Vagina (tissue), 2 donors: ENCODE data around the gene FAM163B. TPM values are rescaled to one million over a fixed set of nuclear protein-coding genes. Genes with fewer than 3 reads are reported as not detected.

ENCODE experiments used
- DNase-seq, 2 donors: peaks; one replicate each; pipeline ENCODE4 v3.0.0-alpha.2; 2017; ENCODE audit errors: extremely low spot score in 2 of 2
- H3K27ac ChIP-seq: fragments of 200-600 bp; sonication (generic); one replicate; pipeline ENCODE4 v1.5.1; 2019
- H3K27me3 ChIP-seq: fragments of 200-600 bp; sonication (generic); one replicate; pipeline ENCODE4 v1.5.1; 2019
- H3K36me3 ChIP-seq, 2 donors: fragments of 200-600 bp; sonication (generic); one replicate each; pipeline ENCODE4 v1.5.1; 2017 to 2019
- H3K4me1 ChIP-seq: fragments of 200-600 bp; sonication (generic); one replicate; pipeline ENCODE4 v1.5.1; 2019
- H3K4me3 ChIP-seq, 2 donors: fragments of 200-600 bp; sonication (generic); 1 replicate in 1 of 2; 2 replicates in 1 of 2; pipeline ENCODE4 v1.5.1; 2016 to 2019
- H3K9me3 ChIP-seq: fragments of 200-600 bp; sonication (generic); one replicate; pipeline ENCODE4 v1.5.1; 2019
- POLR2A ChIP-seq, 2 donors: fragments of 450-650 bp; IDR thresholded peaks; one replicate each; pipeline ENCODE4 v1.6.1; 2017; ENCODE audit warnings: antibody characterized with exemption in 2 of 2, mild to moderate bottlenecking in 2 of 2, moderate library complexity in 2 of 2
- POLR2AphosphoS5 ChIP-seq, 2 donors: sonication (generic); formaldehyde crosslinking; IDR thresholded peaks; one replicate each; pipeline ENCODE4 v1.9.0; 2017; ENCODE audit warnings: antibody characterized with exemption in 2 of 2, mild to moderate bottlenecking in 2 of 2, low read depth in 1 of 2; ENCODE audit not compliant: insufficient read depth in 1 of 2
- intact Hi-C: fragments of 100-400 bp; cut with DNase I; formaldehyde crosslinking; loops from one replicate; pipeline ENCODE4 v1.15.1; 2023
- total RNA-seq: library from RNA; depleted of rRNA; stranded (reverse); fragments of >200 nt; gene quantifications from one replicate; pipeline ENCODE4 v1.2.3, GENCODE V29; 2016
- TF ChIP-seq, protein P1 (sequence below), 3 experiments: fragments of 450-650 bp in 2 of 3; fragments of 200-600 bp in 1 of 3; sonication (generic) in 1 of 3; IDR thresholded peaks; one replicate each; pipeline ENCODE4 v1.5.1; 2017 to 2019; ENCODE audit warnings: antibody characterized with exemption in 3 of 3, mild to moderate bottlenecking in 2 of 3, moderate library complexity in 2 of 3

FAM163B gene
- total RNA-seq, 1 donor from 2014 or later, result not detected

DNA sequence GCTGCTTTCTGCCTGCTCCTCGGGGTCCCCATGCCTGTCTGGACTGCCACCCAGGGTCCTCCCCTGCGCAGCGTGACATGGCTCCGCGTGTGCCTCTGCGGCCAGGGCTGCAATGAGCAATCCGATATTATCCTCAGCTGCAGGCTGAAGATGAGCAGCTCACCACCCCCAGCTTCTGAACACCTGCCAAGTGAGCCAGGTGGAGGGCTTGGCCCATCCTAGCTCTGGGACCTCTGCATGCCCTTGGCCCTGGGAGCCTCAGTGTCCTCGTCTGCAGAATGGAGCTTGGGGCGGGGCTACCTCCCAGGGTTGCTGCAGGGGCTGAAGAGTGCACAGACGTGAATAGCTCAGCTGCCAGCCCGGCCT, 80.3 kb downstream of the FAM163B start:
- H3K4me3 ChIP-seq, result no peak overlapping the region
- no peaks in the 10 kb centered on the region for H3K27me3 ChIP-seq
- no peak for DNase-seq
- intact Hi-C loops, result no loop called here
- TF ChIP-seq POLR2A (IDR thresholded peaks at IDR 0.05) (no peak), POLR2AphosphoS5 (IDR thresholded peaks at IDR 0.05; ENCODE audit: insufficient read depth in 1 of 2, low read depth in 1 of 2) (no peak)
- TF ChIP-seq, protein P1, sequence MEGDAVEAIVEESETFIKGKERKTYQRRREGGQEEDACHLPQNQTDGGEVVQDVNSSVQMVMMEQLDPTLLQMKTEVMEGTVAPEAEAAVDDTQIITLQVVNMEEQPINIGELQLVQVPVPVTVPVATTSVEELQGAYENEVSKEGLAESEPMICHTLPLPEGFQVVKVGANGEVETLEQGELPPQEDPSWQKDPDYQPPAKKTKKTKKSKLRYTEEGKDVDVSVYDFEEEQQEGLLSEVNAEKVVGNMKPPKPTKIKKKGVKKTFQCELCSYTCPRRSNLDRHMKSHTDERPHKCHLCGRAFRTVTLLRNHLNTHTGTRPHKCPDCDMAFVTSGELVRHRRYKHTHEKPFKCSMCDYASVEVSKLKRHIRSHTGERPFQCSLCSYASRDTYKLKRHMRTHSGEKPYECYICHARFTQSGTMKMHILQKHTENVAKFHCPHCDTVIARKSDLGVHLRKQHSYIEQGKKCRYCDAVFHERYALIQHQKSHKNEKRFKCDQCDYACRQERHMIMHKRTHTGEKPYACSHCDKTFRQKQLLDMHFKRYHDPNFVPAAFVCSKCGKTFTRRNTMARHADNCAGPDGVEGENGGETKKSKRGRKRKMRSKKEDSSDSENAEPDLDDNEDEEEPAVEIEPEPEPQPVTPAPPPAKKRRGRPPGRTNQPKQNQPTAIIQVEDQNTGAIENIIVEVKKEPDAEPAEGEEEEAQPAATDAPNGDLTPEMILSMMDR (IDR thresholded peaks at IDR 0.05), result no peak
- no peaks in the 10 kb centered on the region for H3K36me3 ChIP-seq
- peaks cover 27% of the 10 kb centered on the region for H3K4me1 ChIP-seq
- H3K27ac ChIP-seq, result no peak overlapping the region
- H3K9me3 ChIP-seq, result no peaks in the 10 kb centered on the region

DNA sequence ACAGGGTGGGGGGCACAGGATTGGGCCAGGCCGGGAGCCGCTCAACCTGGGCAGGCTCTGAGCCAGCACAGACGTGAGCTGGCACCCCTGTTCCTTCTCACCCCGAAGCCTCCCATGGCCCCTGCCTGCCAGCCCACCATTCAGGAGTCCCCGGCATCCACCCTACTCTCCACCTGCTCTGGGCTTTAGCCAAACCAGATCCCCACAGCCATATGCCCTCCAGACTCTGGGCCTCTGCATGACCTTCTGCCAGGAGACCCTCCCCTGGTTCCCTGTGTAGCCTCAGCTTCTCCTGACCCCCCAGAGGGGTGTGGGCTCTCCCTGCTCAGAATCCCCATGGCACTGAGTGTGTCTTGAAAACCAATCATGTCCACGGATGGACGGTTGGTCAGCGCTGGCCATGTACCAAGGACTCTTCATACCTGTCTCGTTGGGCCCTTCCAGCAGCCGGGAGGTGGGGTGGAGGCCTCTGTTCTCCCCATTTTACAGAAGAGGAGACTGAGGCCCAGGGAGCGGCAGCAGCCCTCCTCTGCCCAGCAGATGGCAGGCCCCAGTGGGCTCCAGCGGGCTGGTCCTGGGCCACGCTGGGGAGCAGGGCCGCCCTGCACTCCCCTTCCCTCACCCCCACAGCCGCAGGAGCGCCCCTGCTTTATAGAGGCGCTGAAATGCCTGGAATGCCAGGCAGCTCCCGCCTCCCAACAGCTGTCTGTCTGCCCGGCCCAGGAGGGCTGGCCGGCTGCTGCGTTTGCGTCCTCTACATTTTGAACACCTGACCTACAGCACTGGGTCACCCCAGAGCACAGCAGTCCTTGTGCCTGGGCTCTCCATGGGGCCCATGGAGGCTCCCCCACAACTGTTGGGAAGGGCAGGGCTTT, 81.0 kb downstream of the FAM163B start:
- H3K4me1 ChIP-seq, result peaks cover 24% of the 10 kb centered on the region
- H3K4me3 ChIP-seq, result peak overlapping the region in 1 of 2 donors; percentile 16
- no peaks in the 10 kb centered on the region for H3K9me3 ChIP-seq
- no peak for DNase-seq
- intact Hi-C loops, result no loop called here
- no peaks in the 10 kb centered on the region for H3K36me3 ChIP-seq
- no peaks in the 10 kb centered on the region for H3K27me3 ChIP-seq
- H3K27ac ChIP-seq, result no peak overlapping the region
- TF ChIP-seq POLR2AphosphoS5 (IDR thresholded peaks at IDR 0.05; ENCODE audit: insufficient read depth in 1 of 2, low read depth in 1 of 2), result no peak
- TF ChIP-seq, protein P1 (IDR thresholded peaks at IDR 0.05), result no peak
- no peak for TF ChIP-seq POLR2A (IDR thresholded peaks at IDR 0.05)

DNA sequence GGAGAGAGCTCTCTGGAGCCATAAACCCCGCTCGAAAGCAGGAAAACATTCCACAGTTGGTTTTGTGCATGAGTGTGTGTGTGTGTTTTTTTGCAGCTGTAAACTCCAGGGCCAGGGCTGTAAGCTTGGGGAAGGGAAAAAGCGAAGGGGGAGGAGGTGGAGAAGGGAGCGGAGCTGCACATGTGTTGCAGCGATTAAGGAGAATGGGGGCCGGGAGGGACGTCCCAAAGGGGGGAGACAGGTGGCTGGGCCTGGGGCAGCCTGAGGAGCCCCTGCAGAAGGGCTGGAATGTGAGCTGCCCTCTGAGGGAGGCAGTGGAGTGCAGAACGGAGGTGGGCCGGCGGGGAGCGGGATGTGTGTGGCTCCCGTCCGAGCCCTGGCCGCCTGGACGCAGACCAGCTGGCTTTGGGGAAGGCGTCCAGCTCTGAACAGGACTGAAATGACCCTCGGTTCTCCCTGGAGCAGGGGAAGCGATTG, 81.7 kb downstream of the FAM163B start:
- no peak for TF ChIP-seq POLR2AphosphoS5 (IDR thresholded peaks at IDR 0.05; ENCODE audit: insufficient read depth in 1 of 2, low read depth in 1 of 2)
- TF ChIP-seq, protein P1 (IDR thresholded peaks at IDR 0.05), result no peak
- TF ChIP-seq POLR2A (IDR thresholded peaks at IDR 0.05), result no peak
- H3K27ac ChIP-seq, result no peak overlapping the region

More for the DNA sequence above, 81.7 kb downstream of the FAM163B start:
- Histone ChIP-seq H3K4me3 (peak overlapping the region in 1 of 2 donors; percentile 16), H3K9me3 (no peaks in the 10 kb centered on the region), H3K4me1 (peaks cover 24% of the 10 kb centered on the region), H3K27me3 (no peaks in the 10 kb centered on the region), H3K36me3 (no peaks in the 10 kb centered on the region)
- DNase-seq, result no peak
- intact Hi-C loops, result no loop called here

Other genes with a start within 250 kb of the FAM163B start
- 112 TPM for gene SURF4, start 233.3 kb downstream of the FAM163B start, total RNA-seq
- gene STKLD1, start 233.0 kb downstream of the FAM163B start, total RNA-seq, result not detected
- 17.2 TPM for gene REXO4, start 191.4 kb downstream of the FAM163B start, total RNA-seq
- gene ADAMTS13, start 187.0 kb downstream of the FAM163B start, total RNA-seq, result 2.0 TPM
- 9.1 TPM for gene CACFD1, start 149.4 kb downstream of the FAM163B start, total RNA-seq
- 3.7 TPM for gene SLC2A6, start 130.3 kb downstream of the FAM163B start, total RNA-seq
- not detected for gene MYMK, start 84.4 kb downstream of the FAM163B start, total RNA-seq
- 2.0 TPM for gene ADAMTSL2, start 74.7 kb downstream of the FAM163B start, total RNA-seq
- gene DBH, start 27.0 kb upstream of the FAM163B start, total RNA-seq, result 12.0 TPM
- 2.0 TPM for gene SARDH, start 129.0 kb upstream of the FAM163B start, total RNA-seq